ENCODE measurements around the gene NDUFB8. TPM values are rescaled to one million over a fixed set of nuclear protein-coding genes. Genes with fewer than 3 reads are reported as not detected.

NDUFB8 gene
- total and polyA plus RNA-seq, 2 donors (not counting 1 experiment from before 2014, with no cell fraction given), result 131 to 174 TPM

DNA sequence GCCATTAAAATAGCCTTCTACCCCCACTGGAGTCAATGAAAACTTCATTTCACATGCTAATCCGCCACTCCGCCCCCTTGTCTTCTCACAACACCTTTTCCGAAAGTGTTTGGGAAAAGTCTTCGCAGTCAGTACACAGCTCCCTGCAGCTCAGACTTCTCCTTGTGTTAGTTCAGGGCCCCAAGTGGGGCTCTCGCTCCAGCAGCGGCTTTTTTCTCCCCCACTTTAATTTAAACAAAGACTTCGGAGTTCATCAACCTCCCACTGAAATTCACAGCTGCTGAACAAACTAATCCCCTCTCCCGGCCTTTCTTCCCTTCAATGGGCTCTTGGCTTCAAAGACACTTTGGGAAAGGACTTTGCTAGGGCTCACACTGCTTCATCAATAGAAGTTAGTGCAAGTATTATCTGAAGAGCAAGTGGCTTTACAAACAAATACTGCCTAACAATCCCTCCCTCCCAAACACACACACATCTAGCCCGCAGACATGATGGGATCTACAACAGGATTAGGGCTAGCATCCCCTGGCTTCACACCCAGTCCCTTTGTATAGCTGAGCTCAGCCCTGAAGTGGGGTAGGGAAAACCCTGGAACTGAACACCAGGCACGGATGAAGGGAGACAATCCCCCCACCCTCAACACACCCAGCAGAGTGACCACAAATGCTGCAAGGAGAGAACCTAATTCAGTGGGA, 43.7 kb downstream of the NDUFB8 start:
- Mint-ChIP-seq H3K27me3 (peaks cover 11% of the 10 kb centered on the region), H3K9me3 (ENCODE audit: insufficient read depth) (no peaks in the 10 kb centered on the region), H3K4me1 (peaks cover 14% of the 10 kb centered on the region), H3K27ac (no peak overlapping the region), H3K4me3 (no peak overlapping the region)
- Histone ChIP-seq H3K27ac (ENCODE audit: low read length in 2 of 2) (no peak overlapping the region), H3K79me2 (ENCODE audit: control insufficient read depth, insufficient read depth, low read length) (no peaks in the 10 kb centered on the region), H3K4me3 (ENCODE audit: control extremely low read depth in 1 of 5, extremely low read depth in 1 of 5, insufficient read depth in 1 of 5, low read depth in 2 of 5, low read length in 4 of 5) (no peak overlapping the region), H2AFZ (ENCODE audit: insufficient read depth, low read depth, low read length, poor library complexity, severe bottlenecking) (no peak overlapping the region), H3K36me3 (replicated peaks in 1 of 2; ENCODE audit: control extremely low read depth in 1 of 2, control insufficient read depth in 1 of 2, extremely low read depth in 1 of 2, insufficient read depth in 2 of 2, low read length in 1 of 2) (peaks cover 5 to 32% of the 10 kb centered on the region in 2 experiments), H3K27me3 (replicated peaks in 1 of 4; ENCODE audit: control extremely low read depth in 1 of 4, control insufficient read depth in 3 of 4, insufficient read depth in 4 of 4, low read length in 3 of 4) (peaks cover 0 to 13% (median 5%) of the 10 kb centered on the region in 4 experiments), H4K20me1 (ENCODE audit: control insufficient read depth, insufficient read depth, low read length, poor library complexity, severe bottlenecking) (no peaks in the 10 kb centered on the region), H3K4me2 (replicated peaks; ENCODE audit: low read depth, low read length, poor library complexity, severe bottlenecking) (no peak overlapping the region), H3K4me1 (ENCODE audit: control insufficient read depth in 2 of 2, insufficient read depth in 2 of 2, low read length in 2 of 2) (peaks cover 7 to 20% of the 10 kb centered on the region in 2 donors), H3K9ac (ENCODE audit: low read length) (no peak overlapping the region), H3K9me3 (ENCODE audit: control extremely low read depth in 1 of 3, control insufficient read depth in 2 of 3, insufficient read depth in 1 of 3, low read length in 2 of 3) (no peaks in the 10 kb centered on the region)
- over 99% methylated on average over 10 of the region's 10 CpGs for WGBS (ENCODE audit: insufficient coverage)
- DNase-seq (no peak), ATAC-seq (ENCODE audit: low read depth) (no peak)
- no peak for TF ChIP-seq EZH2 (IDR thresholded peaks at IDR 0.05; ENCODE audit: borderline replicate concordance, insufficient read depth, low read depth, low read length, poor library complexity, severe bottlenecking)
- TF ChIP-seq, protein P1, sequence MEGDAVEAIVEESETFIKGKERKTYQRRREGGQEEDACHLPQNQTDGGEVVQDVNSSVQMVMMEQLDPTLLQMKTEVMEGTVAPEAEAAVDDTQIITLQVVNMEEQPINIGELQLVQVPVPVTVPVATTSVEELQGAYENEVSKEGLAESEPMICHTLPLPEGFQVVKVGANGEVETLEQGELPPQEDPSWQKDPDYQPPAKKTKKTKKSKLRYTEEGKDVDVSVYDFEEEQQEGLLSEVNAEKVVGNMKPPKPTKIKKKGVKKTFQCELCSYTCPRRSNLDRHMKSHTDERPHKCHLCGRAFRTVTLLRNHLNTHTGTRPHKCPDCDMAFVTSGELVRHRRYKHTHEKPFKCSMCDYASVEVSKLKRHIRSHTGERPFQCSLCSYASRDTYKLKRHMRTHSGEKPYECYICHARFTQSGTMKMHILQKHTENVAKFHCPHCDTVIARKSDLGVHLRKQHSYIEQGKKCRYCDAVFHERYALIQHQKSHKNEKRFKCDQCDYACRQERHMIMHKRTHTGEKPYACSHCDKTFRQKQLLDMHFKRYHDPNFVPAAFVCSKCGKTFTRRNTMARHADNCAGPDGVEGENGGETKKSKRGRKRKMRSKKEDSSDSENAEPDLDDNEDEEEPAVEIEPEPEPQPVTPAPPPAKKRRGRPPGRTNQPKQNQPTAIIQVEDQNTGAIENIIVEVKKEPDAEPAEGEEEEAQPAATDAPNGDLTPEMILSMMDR (IDR thresholded peaks at IDR 0.05), result no peak
- ChIA-PET CTCF (interaction anchor here (0.7 kb wide), 1 partner anchor 33 kb away, joined by 3 read pairs; no protein-coding TSS in a partner anchor), POLR2A (no interaction called here)
- intact Hi-C loops (cut with micrococcal nuclease), result no loop called here

GRCh38 chr10:100485366-100485765, 44.3 kb downstream of the NDUFB8 start:
- no peak overlapping the region for H3K4me2 ChIP-seq (replicated peaks; ENCODE audit: low read depth, low read length, poor library complexity, severe bottlenecking)
- ChIA-PET POLR2A (no interaction called here), CTCF (no interaction called here)
- no peak for DNase-seq
- Mint-ChIP-seq H3K27ac (no peak overlapping the region), H3K4me3 (no peak overlapping the region), H3K27me3 (peaks cover 13% of the 10 kb centered on the region), H3K9me3 (ENCODE audit: insufficient read depth) (no peaks in the 10 kb centered on the region), H3K4me1 (peaks cover 14% of the 10 kb centered on the region)
- H3K36me3 ChIP-seq (replicated peaks in 1 of 2; ENCODE audit: control extremely low read depth in 1 of 2, control insufficient read depth in 1 of 2, extremely low read depth in 1 of 2, insufficient read depth in 2 of 2, low read length in 1 of 2), result peaks cover 4 to 30% of the 10 kb centered on the region in 2 experiments
- TF ChIP-seq, protein P1 (IDR thresholded peaks at IDR 0.05), result no peak
- no peak for TF ChIP-seq EZH2 (IDR thresholded peaks at IDR 0.05; ENCODE audit: borderline replicate concordance, insufficient read depth, low read depth, low read length, poor library complexity, severe bottlenecking)
- H3K9ac ChIP-seq (ENCODE audit: low read length), result no peak overlapping the region
- H4K20me1 ChIP-seq (ENCODE audit: control insufficient read depth, insufficient read depth, low read length, poor library complexity, severe bottlenecking), result no peaks in the 10 kb centered on the region
- H2AFZ ChIP-seq (ENCODE audit: insufficient read depth, low read depth, low read length, poor library complexity, severe bottlenecking), result no peak overlapping the region
- peaks cover 0 to 18% (median 9%) of the 10 kb centered on the region in 4 experiments for H3K27me3 ChIP-seq (replicated peaks in 1 of 4; ENCODE audit: control extremely low read depth in 1 of 4, control insufficient read depth in 3 of 4, insufficient read depth in 4 of 4, low read length in 3 of 4)
- H3K79me2 ChIP-seq (ENCODE audit: control insufficient read depth, insufficient read depth, low read length), result no peaks in the 10 kb centered on the region
- no peak overlapping the region for H3K27ac ChIP-seq (ENCODE audit: low read length in 2 of 2)
- no peak overlapping the region for H3K4me3 ChIP-seq (ENCODE audit: control extremely low read depth in 1 of 5, extremely low read depth in 1 of 5, insufficient read depth in 1 of 5, low read depth in 2 of 5, low read length in 4 of 5)
- no CpG with 5 or more reads among the region's 8 CpGs for WGBS (ENCODE audit: insufficient coverage)
- peaks cover 7 to 20% of the 10 kb centered on the region in 2 donors for H3K4me1 ChIP-seq (ENCODE audit: control insufficient read depth in 2 of 2, insufficient read depth in 2 of 2, low read length in 2 of 2)
- no peaks in the 10 kb centered on the region for H3K9me3 ChIP-seq (ENCODE audit: control extremely low read depth in 1 of 3, control insufficient read depth in 2 of 3, insufficient read depth in 1 of 3, low read length in 2 of 3)
- intact Hi-C loops (cut with micrococcal nuclease), result no loop called here
- no peak for ATAC-seq (ENCODE audit: low read depth)
